ENCODE data around the gene TOMM34. TPM values are rescaled to one million over a fixed set of nuclear protein-coding genes. Genes with fewer than 3 reads are reported as not detected.
A peak's percentile ranks its signal among the peaks of the same experiment; 100 is the strongest.

TOMM34 gene
- total and polyA plus RNA-seq, 2 experiments from 2014 or later, result 27.4 to 38.7 TPM

DNA sequence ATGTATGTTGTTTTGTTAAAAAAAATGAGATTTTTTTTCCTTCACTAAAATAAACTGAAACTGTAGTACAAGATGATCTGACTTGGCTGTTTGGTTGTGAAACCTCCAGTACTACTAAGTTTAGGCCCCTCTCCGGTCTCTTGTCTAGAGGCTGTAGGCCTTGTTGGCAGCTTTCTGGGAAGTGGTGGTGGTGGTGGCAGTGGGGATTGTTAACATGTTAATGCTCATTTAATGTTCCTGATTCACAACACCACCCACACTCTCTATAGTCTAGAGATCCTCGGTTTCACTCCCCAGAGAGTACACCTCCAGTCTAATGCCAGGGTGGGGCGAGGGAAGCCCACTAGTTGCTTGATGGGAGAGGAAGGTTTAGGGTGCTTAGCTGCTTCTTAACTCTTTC is 30.2 kb upstream of the TOMM34 start:
- H3K27me3 ChIP-seq (ENCODE audit: insufficient read depth), result no peaks in the 10 kb centered on the region
- H3K27ac Mint-ChIP-seq, result peak overlapping the region; percentile 79
- no peaks in the 10 kb centered on the region for H3K27me3 Mint-ChIP-seq (ENCODE audit: insufficient read depth, low read depth, poor library complexity)
- H3K36me3 Mint-ChIP-seq (ENCODE audit: low read depth), result peaks cover 16% of the 10 kb centered on the region
- H3K9me2 ChIP-seq (ENCODE audit: insufficient read depth), result no peaks in the 10 kb centered on the region
- DNase-seq (ENCODE audit: low spot score) (no peak), ATAC-seq (no peak)
- no peaks in the 10 kb centered on the region for H3K9me3 Mint-ChIP-seq
- H3K79me2 ChIP-seq (replicated peaks; ENCODE audit: insufficient read depth), result peaks cover 21% of the 10 kb centered on the region; the same call in 1 of the 2 replicates
- H4K20me1 ChIP-seq (replicated peaks; ENCODE audit: insufficient read depth), result 0 out of 2 replicates have a peak, but pooled peaks cover 3% of the 10 kb centered on the region
- no peak overlapping the region for H3K4me3 Mint-ChIP-seq
- no peak overlapping the region for H3K4me3 ChIP-seq
- no peaks in the 10 kb centered on the region for H3K36me3 ChIP-seq (ENCODE audit: insufficient read depth)
- TF ChIP-seq EZH2 (IDR thresholded peaks at IDR 0.05; ENCODE audit: low read depth, unreplicated experiment) (no peak), ZNF462 (CRISPR knock-in tag; IDR thresholded peaks at IDR 0.05) (no peak), EZH2phosphoT487 (IDR thresholded peaks at IDR 0.05; ENCODE audit: unreplicated experiment) (no peak), POLR2AphosphoS5 (IDR thresholded peaks at IDR 0.05; ENCODE audit: low read depth) (no peak), STAT1 (IDR thresholded peaks at IDR 0.05; ENCODE audit: unreplicated experiment) (no peak), ZNF331 (CRISPR knock-in tag; IDR thresholded peaks at IDR 0.05; ENCODE audit: low read depth) (no peak), NANOG (IDR thresholded peaks at IDR 0.05; ENCODE audit: borderline replicate concordance) (no peak), ZNF114 (CRISPR knock-in tag; IDR thresholded peaks at IDR 0.05) (no peak)
- TF ChIP-seq, protein P1, sequence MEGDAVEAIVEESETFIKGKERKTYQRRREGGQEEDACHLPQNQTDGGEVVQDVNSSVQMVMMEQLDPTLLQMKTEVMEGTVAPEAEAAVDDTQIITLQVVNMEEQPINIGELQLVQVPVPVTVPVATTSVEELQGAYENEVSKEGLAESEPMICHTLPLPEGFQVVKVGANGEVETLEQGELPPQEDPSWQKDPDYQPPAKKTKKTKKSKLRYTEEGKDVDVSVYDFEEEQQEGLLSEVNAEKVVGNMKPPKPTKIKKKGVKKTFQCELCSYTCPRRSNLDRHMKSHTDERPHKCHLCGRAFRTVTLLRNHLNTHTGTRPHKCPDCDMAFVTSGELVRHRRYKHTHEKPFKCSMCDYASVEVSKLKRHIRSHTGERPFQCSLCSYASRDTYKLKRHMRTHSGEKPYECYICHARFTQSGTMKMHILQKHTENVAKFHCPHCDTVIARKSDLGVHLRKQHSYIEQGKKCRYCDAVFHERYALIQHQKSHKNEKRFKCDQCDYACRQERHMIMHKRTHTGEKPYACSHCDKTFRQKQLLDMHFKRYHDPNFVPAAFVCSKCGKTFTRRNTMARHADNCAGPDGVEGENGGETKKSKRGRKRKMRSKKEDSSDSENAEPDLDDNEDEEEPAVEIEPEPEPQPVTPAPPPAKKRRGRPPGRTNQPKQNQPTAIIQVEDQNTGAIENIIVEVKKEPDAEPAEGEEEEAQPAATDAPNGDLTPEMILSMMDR (conservative IDR thresholded peaks at IDR 0.05; ENCODE audit: low read depth in 2 of 2), result no peak
- H3K27ac ChIP-seq (ENCODE audit: low read depth), result no peak overlapping the region
- peaks cover 9% of the 10 kb centered on the region for H3K4me1 Mint-ChIP-seq
- no peaks in the 10 kb centered on the region for H3F3A ChIP-seq (replicated peaks; ENCODE audit: low read depth)
- no peak overlapping the region for H2AFZ ChIP-seq
- H3K4me2 ChIP-seq, result no peak overlapping the region
- 0 out of 2 replicates have a peak, but pooled peaks cover 7% of the 10 kb centered on the region for H3K4me1 ChIP-seq (ENCODE audit: insufficient read depth)

Measured in GM23338 (cell line).